Fibroblast of the aortic adventitia (primary cell): ENCODE results near the gene FOXP3. TPM values are rescaled to one million over a fixed set of nuclear protein-coding genes. Genes with fewer than 3 reads are reported as not detected.
"Not testable (repeated sequence)": the region's sequence is repeated elsewhere in the genome, so short reads cannot be mapped to it uniquely, and the experiment has no call there.

Experiments
- DNase-seq: peaks from one replicate; pipeline ENCODE4 v3.0.0-alpha.2; 2010; ENCODE audit warnings: low read depth
- H3K4me3 ChIP-seq: 2 replicates; pipeline ENCODE4 v1.5.1; 2011; ENCODE audit warnings: low read depth, mild to moderate bottlenecking, control low read depth, low read length, moderate library complexity
- CTCF ChIP-seq: IDR thresholded peaks from 2 replicates; pipeline ENCODE4 v1.5.1; 2011; ENCODE audit warnings: mild to moderate bottlenecking, low read length, control low read depth, inconsistent platforms; ENCODE audit not compliant: insufficient read depth
- total RNA-seq: library from RNA; depleted of rRNA; stranded (reverse); fragments of >200 nt; gene quantifications from 2 replicates; pipeline ENCODE4 v1.2.3, GENCODE V29; 2012; ENCODE audit warnings: low replicate concordance

Gene FOXP3
- total RNA-seq, 1 donor = not detected

DNA sequence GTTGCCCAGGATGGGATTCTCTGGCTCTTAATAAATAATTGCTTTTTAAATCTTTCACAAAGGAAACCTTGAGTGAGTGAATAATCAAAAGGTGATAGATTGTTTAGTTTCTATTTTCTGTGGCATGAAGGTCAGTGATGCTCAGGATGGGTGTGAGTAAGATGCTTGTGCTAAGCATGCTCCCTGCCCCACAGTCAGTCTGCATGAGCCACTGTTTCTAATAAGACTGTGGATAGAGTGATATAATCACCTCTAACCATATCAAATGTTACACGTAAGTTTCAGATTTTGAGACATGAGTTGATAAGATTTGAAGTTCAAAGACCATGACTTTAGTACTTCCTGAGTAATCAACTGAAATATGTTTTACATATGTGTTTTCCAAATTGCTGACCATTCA is 36.2 kb upstream of the FOXP3 start:
- no peak for DNase-seq
- no peak overlapping the region for H3K4me3 ChIP-seq
- TF ChIP-seq CTCF = no peak

DNA sequence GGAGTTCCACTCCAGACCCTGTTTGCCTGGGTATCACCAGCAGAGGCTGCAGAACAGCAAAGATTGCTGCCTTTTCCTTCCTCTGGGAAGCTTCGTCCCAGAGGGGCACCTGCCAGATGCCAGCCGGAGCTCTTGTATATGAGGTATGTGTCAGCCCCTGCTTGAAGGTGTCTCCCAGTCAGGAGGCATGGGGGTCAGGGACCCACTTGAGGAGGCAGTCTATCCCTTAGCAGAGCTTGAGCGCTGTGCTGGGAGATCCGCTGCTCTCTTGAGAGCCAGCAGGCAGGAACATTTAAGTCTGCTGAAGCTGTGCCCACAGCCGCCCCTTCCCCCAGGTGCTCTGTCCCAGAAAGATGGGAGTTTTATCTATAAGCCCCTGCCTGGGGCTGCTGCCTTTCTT is 34.8 kb upstream of the FOXP3 start:
- not testable (repeated sequence) for DNase-seq, H3K4me3 ChIP-seq

GRCh38 chrX:49292400-49293362 is 28.2 kb upstream of the FOXP3 start:
- TF ChIP-seq CTCF = no peak
- no peak overlapping the region for H3K4me3 ChIP-seq
- no peak for DNase-seq

- TF ChIP-seq CTCF = peak; percentile 74
- H3K4me3 ChIP-seq = no peak overlapping the region
- peak; percentile 56 for DNase-seq
Observed at GRCh38 chrX:49291615-49292337, 27.3 kb upstream of the FOXP3 start.

- no peak overlapping the region for H3K4me3 ChIP-seq
- TF ChIP-seq CTCF = no peak
- no peak for DNase-seq
Observed at GRCh38 chrX:49290215-49290614, 25.7 kb upstream of the FOXP3 start.

GRCh38 chrX:49287665-49288064 is 23.2 kb upstream of the FOXP3 start:
- no peak overlapping the region for H3K4me3 ChIP-seq
- DNase-seq = no peak
- no peak for TF ChIP-seq CTCF

GRCh38 chrX:49286581-49286980 is 22.1 kb upstream of the FOXP3 start:
- no peak for TF ChIP-seq CTCF
- no peak overlapping the region for H3K4me3 ChIP-seq
- DNase-seq = no peak
